GM23248 (cell line): ENCODE measurements around the gene CNTN6. TPM values are rescaled to one million over a fixed set of nuclear protein-coding genes. Genes with fewer than 3 reads are reported as not detected.

ENCODE experiments used
- DNase-seq: peaks from one replicate; pipeline ENCODE4 v3.0.0-alpha.2; 2015
- H2AFZ ChIP-seq: fragments of 200-600 bp; sonication (generic); 2 replicates; pipeline ENCODE4 v1.6.1; 2016; ENCODE audit warnings: antibody characterized with exemption
- H3F3A ChIP-seq: fragments of 200-600 bp; sonication (generic); 2 replicates; pipeline ENCODE4 v1.6.1; 2016; ENCODE audit warnings: mild to moderate bottlenecking, antibody characterized with exemption, mixed run types; ENCODE audit not compliant: insufficient read depth
- H3K27ac ChIP-seq: fragments of 200-600 bp; sonication (generic); 2 replicates; pipeline ENCODE4 v1.5.1; 2016; ENCODE audit warnings: mild to moderate bottlenecking
- H3K27me3 ChIP-seq: fragments of 200-600 bp; sonication (generic); replicated peaks from 2 replicates; pipeline ENCODE4 v1.6.1; 2016; ENCODE audit warnings: mild to moderate bottlenecking; ENCODE audit not compliant: insufficient read depth
- H3K36me3 ChIP-seq: fragments of 200-600 bp; sonication (generic); 2 replicates; pipeline ENCODE4 v1.6.1; 2016; ENCODE audit warnings: low read depth, mild to moderate bottlenecking
- H3K4me1 ChIP-seq: fragments of 200-600 bp; sonication (generic); 2 replicates; pipeline ENCODE4 v1.6.1; 2016; ENCODE audit warnings: mild to moderate bottlenecking; ENCODE audit not compliant: insufficient read depth
- H3K4me2 ChIP-seq: fragments of 200-600 bp; sonication (generic); one replicate; pipeline ENCODE4 v1.6.1; 2016; ENCODE audit warnings: mild to moderate bottlenecking; ENCODE audit not compliant: unreplicated experiment
- H3K4me3 ChIP-seq: fragments of 200-600 bp; sonication (generic); 2 replicates; pipeline ENCODE4 v1.5.1; 2016; ENCODE audit warnings: mild to moderate bottlenecking
- H3K79me2 ChIP-seq: fragments of 200-600 bp; sonication (generic); 2 replicates; pipeline ENCODE4 v1.6.1; 2016; ENCODE audit warnings: mild to moderate bottlenecking; ENCODE audit not compliant: insufficient read depth
- H3K9ac ChIP-seq: fragments of 200-600 bp; sonication (generic); 2 replicates; pipeline ENCODE4 v1.6.1; 2016; ENCODE audit warnings: mild to moderate bottlenecking
- H3K9me2 ChIP-seq: fragments of 200-600 bp; sonication (generic); 2 replicates; pipeline ENCODE4 v1.6.1; 2016; ENCODE audit warnings: mixed run types, mild to moderate bottlenecking, moderate library complexity; ENCODE audit not compliant: insufficient read depth
- H3K9me3 ChIP-seq: fragments of 200-600 bp; sonication (generic); one replicate; pipeline ENCODE4 v1.6.1; 2017; ENCODE audit warnings: low read depth
- H4K20me1 ChIP-seq: fragments of 200-600 bp; sonication (generic); 2 replicates; pipeline ENCODE4 v1.6.0; 2016; ENCODE audit not compliant: insufficient read depth
- EZH2 ChIP-seq: fragments of 200-600 bp; sonication (generic); IDR thresholded peaks from 2 replicates; pipeline ENCODE4 v1.6.1; 2018; ENCODE audit warnings: antibody characterized with exemption, mild to moderate bottlenecking; ENCODE audit not compliant: insufficient read depth, poor library complexity, severe bottlenecking
- EZH2phosphoT487 ChIP-seq: fragments of 200-600 bp; sonication (generic); IDR thresholded peaks from 2 replicates; pipeline ENCODE4 v1.6.1; 2018; ENCODE audit warnings: antibody characterized with exemption, moderate library complexity, mild to moderate bottlenecking, low read depth; ENCODE audit not compliant: insufficient read depth
- WGBS, 2 experiments: methylation state at CpG; one replicate each; pipeline ENCODE4 v1.1.6; 2015 to 2017; ENCODE audit warnings: low lambda C conversion rate in 2 of 2, low coverage in 1 of 2; ENCODE audit errors: missing lambda C conversion rate in 2 of 2; 5-methylcytosine and 5-hydroxymethylcytosine counted together
- in situ Hi-C: fragments of 300-500 bp; cut with MboI; formaldehyde crosslinking; loops from 2 replicates; pipeline ENCODE4 v1.15.0; 2020
- polyA plus RNA-seq: library from polyadenylated mRNA; unstranded; fragments of >200 nt; fragmentation: Nextera tagmentation; extraction: Ambion mirVana; gene quantifications from 2 replicates; pipeline ENCODE4 v1.2.1, GENCODE V29; 2016
- small RNA-seq: library from RNA; depleted of rRNA; stranded (forward); fragments of <200 nt; gene quantifications from one replicate; pipeline ENCODE3, GENCODE V24; 2014; ENCODE audit warnings: low read depth, low replicate concordance
- total RNA-seq: library from RNA; depleted of rRNA; stranded (reverse); fragments of >200 nt; shearing (Covaris generic); gene quantifications from 2 replicates; pipeline ENCODE4 v1.2.3, GENCODE V29; 2014

Gene CNTN6
- total and polyA plus RNA-seq, 2 experiments from 2014 or later = not detected

DNA sequence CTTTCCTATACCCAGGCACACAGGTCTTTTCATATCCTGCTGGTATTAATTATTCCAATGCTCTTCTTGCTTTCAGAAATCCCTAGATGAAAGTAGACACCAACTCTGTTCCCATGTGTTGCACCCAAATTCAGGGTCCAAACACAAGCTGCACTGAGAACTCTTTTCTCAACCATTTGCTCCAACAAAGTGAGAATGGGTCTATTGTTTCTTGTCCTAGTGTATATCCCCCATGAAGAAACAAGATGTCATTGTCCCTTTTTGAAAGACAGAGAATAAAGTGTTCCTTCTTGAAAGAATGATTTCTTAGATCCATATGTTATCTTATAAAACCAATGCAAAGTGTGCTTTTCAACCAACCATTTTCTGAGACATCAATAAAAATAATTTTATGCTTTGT, 353.7 kb downstream of the CNTN6 start:
- no peaks in the 10 kb centered on the region for H3K27me3 ChIP-seq
- H3F3A ChIP-seq = no peaks in the 10 kb centered on the region
- H2AFZ ChIP-seq = no peak overlapping the region
- no peaks in the 10 kb centered on the region for H4K20me1 ChIP-seq
- no peak overlapping the region for H3K27ac ChIP-seq
- H3K9ac ChIP-seq = no peak overlapping the region
- H3K4me2 ChIP-seq = no peak overlapping the region
- H3K36me3 ChIP-seq = no peaks in the 10 kb centered on the region
- H3K9me2 ChIP-seq = no peaks in the 10 kb centered on the region
- no peaks in the 10 kb centered on the region for H3K9me3 ChIP-seq
- no peaks in the 10 kb centered on the region for H3K4me1 ChIP-seq
- TF ChIP-seq EZH2phosphoT487 (no peak), EZH2 (no peak)
- DNase-seq = no peak
- in situ Hi-C loops = no loop called here
- no peaks in the 10 kb centered on the region for H3K79me2 ChIP-seq
- H3K4me3 ChIP-seq = no peak overlapping the region

- no peaks in the 10 kb centered on the region for H3K79me2 ChIP-seq
- no peak for DNase-seq
- H4K20me1 ChIP-seq = no peaks in the 10 kb centered on the region
Measured at GRCh38 chr3:1447452-1447851, 354.6 kb downstream of the CNTN6 start.

DNA sequence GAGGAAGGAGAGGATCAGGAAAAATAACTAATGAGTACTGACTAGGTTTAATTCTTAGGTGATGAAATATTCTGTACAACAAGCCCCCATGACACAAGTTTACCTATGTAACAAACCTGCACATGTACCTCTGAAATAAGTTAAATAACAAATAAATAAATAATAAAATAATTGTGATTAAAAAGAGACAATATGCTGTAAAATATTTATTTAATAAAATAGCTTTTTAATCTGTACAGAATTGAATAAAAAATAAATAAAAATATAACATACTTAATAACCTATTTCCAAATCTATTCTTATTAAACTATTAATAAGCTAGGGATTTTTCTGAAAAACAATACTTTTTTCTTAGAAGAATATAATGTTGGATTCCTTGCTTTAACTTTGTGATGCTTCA, 355.6 kb downstream of the CNTN6 start:
- no peak overlapping the region for H3K4me3 ChIP-seq

More at GRCh38 chr3:1447452-1447851, 354.6 kb downstream of the CNTN6 start:
- H3K4me3 ChIP-seq = no peak overlapping the region
- H3K4me1 ChIP-seq = no peaks in the 10 kb centered on the region
- H3K36me3 ChIP-seq = no peaks in the 10 kb centered on the region
- H3K27me3 ChIP-seq = no peaks in the 10 kb centered on the region
- H3K27ac ChIP-seq = no peak overlapping the region
- TF ChIP-seq EZH2phosphoT487 (no peak), EZH2 (no peak)
- H3F3A ChIP-seq = no peaks in the 10 kb centered on the region
- H3K9me2 ChIP-seq = no peaks in the 10 kb centered on the region
- 20 to 21% methylated on average over 1 of the region's 1 CpG for WGBS, 2 experiments
- H3K9ac ChIP-seq = no peak overlapping the region
- in situ Hi-C loops = no loop called here
- H3K4me2 ChIP-seq = no peak overlapping the region
- H3K9me3 ChIP-seq = no peaks in the 10 kb centered on the region
- H2AFZ ChIP-seq = no peak overlapping the region

More for the DNA sequence above, 355.6 kb downstream of the CNTN6 start:
- Histone ChIP-seq H3K79me2 (no peaks in the 10 kb centered on the region), H3F3A (no peaks in the 10 kb centered on the region), H3K9ac (no peak overlapping the region), H2AFZ (no peak overlapping the region), H3K9me3 (no peaks in the 10 kb centered on the region), H3K27me3 (no peaks in the 10 kb centered on the region), H3K9me2 (no peaks in the 10 kb centered on the region), H3K27ac (no peak overlapping the region), H3K4me1 (no peaks in the 10 kb centered on the region), H3K36me3 (no peaks in the 10 kb centered on the region), H3K4me2 (no peak overlapping the region), H4K20me1 (no peaks in the 10 kb centered on the region)
- in situ Hi-C loops = no loop called here
- no peak for DNase-seq
- no peak for TF ChIP-seq EZH2
- no peak for TF ChIP-seq EZH2phosphoT487

Small RNA genes within 50 kb of the gene (small RNA-seq; reads per million reads assigned to genes)
- gene CRB3P1 (not detected), gene RN7SL120P (not detected)
